ENCODE measurements around the gene PPID. TPM values are rescaled to one million over a fixed set of nuclear protein-coding genes. Genes with fewer than 3 reads are reported as not detected.
"Not testable (repeated sequence)": the region's sequence is repeated elsewhere in the genome, so short reads cannot be mapped to it uniquely, and the experiment has no call there.

Gene PPID
- total RNA-seq (2014; rRNA removed; shearing (Covaris generic)) = 39.7 and 41.6 TPM in 2 replicates

DNA sequence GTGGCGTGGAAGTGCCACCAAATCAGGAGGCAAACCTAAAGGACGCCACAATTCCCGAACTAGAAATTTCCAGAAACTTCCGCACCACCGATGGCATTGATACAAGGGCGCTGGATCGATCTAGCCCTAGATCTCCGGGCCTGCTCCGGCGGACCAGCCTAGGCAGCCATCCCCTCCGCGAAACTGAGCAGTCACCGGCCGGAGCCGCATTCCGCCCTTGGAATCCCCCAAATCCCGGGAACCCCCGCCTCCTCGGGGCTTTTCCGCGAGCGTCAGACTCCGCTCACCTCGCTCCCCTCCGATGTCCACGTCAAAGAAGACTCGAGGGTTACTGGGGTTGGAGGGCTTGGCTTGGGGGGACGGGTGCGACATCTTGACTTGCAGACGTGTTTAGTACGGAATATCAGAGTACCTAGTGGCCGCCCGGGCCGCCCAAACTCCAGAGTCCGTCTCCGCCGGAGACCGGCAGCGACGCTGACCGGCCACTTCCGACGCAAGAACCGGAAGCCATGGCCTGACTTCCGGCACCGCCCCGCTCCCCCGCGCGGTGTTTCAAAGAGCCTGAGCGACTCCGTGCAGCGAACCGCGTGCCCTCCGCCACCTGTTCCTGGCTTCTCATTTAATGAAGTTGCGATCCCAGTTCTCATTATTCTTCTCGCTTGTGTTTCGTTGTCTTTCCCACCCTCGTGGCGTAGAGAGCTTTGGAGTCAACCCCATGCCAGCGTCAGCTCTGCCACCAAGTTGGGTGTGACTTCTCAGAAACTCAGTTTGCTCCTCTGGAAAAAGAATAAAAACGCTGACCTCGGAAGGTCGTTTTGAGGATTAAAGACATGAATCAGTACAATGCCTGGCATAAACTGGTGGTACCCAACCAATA, at the start of gene PPID:
Gene PPID (minus strand): TSS at position 480 of the 877 bp plus-strand sequence. CDS start 108 bp downstream, at position 372.
- DNase-seq (ENCODE audit: low spot score) = peak; percentile 64

DNA sequence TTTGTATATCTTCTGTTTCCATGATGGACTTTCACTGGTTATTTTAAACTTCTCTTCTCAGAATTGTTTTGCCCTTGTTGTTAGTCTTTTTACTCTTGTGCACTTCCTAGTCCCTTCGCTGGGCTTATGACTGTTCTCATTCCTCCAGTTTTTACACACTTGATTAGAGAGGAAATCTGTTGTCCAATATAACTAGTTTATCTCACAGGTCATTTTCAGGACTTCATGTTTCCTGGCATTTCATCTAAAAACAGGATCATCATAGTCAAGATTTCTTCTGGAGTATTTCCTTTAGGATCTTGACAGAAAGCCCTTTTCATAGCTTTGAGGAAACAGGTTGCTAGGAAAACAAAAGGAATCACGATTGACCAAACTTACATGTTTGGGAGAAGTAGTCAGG, 48.6 kb upstream of the PPID start:
- no peak for DNase-seq (ENCODE audit: low spot score)

- no peak for DNase-seq (ENCODE audit: low spot score)
These were observed 47.5 kb upstream of the PPID start for GRCh38 chr4:158770671-158771070.

DNA sequence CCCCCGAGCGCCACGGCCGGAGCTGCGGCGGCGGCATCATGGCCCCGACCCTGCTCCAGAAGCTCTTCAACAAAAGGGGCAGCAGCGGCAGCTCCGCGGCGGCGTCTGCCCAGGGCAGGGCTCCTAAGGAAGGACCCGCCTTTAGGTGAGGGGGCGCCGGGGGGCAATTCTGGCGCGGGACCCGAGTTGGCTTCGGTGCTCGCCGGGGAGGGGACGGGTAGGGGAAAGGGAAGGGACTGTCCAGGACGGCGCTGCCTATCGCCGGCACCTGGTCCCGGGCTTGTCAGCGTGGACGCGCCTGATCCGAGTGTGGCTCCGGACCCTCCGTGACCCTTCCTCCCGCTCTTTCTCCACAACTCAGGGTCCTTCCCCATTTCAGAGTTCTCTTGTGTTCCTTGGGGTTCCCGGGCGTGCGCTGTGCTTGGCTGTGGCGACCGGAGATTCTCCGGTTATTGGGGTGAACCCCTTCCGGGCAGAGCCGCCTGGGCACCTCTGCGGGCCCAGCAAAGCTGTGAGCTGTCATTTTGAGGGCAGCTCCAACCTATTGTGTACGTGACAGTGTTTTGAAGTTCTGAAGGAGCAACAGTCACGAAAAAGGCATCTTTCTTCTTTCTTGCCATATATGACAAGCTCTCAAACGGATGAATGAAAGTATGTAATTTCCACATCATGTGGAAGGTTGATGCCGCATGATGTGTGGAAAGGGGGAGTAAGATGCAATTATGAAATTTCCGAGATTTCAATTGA, 46.2 kb upstream of the PPID start:
- DNase-seq (ENCODE audit: low spot score) = no peak

- peak; percentile 46 for DNase-seq (ENCODE audit: low spot score)
These were observed 45.5 kb upstream of the PPID start, which contains the start of gene FNIP2 for GRCh38 chr4:158768555-158769174. TSS of gene FNIP2 (plus strand) at chr4:158769026. CDS start at chr4:158769213, 187 bp downstream.

- no peak for DNase-seq (ENCODE audit: low spot score)
These were observed 44.3 kb upstream of the PPID start for GRCh38 chr4:158767451-158767850.

DNA sequence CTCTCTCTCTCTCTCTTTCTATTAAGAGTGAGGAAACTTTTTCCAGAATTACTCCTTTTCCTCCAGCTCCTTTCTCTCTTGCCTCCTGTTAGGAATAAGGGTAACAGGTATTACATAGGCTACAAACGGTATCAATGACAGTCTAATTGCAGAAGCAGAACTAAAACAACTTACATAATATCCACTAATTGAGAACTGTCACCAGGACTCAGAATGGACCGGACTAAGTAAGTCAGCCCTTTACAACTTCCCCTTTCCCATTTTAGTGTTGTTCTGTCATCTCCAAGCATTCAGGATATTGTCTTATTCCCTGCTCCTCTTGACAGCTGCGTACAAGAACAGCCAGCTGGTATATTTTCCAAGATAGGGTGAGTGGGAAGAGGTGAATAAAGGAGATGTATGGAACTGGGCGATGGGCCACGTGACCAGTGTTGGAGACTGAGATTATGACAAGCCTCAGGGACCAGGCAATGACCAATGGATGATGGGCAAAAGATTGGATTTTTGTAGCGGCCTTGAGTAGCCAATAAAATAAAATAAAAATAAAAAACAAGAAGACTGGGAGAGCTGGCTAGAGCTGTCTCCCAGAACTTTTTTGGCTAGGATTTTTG, 43.3 kb upstream of the PPID start:
- DNase-seq (ENCODE audit: low spot score) = no peak

- no peak for DNase-seq (ENCODE audit: low spot score)
These were observed 40.3 kb upstream of the PPID start for GRCh38 chr4:158763462-158763861.

GRCh38 chr4:158762553-158762952, 39.4 kb upstream of the PPID start:
- no peak for DNase-seq (ENCODE audit: low spot score)

DNA sequence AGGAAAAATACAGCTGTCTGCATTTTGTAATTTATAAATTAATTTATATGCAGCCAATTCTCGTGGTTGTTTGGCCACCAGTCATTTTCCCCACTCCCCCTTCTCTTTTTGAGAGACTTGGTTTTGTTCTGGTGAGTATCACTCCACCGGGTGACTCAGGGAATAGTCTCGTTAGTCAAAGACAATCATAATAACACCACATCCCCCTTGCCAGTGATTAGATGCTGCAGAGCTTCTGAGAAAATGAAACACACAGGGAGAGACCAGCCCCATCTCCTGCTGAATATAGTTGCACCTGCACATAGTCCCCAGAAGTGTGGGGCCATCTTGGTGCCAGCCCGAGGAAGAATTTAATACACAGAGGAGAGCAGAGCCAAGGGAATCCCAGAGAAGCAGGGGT, 37.7 kb upstream of the PPID start:
- no peak for DNase-seq (ENCODE audit: low spot score)

DNA sequence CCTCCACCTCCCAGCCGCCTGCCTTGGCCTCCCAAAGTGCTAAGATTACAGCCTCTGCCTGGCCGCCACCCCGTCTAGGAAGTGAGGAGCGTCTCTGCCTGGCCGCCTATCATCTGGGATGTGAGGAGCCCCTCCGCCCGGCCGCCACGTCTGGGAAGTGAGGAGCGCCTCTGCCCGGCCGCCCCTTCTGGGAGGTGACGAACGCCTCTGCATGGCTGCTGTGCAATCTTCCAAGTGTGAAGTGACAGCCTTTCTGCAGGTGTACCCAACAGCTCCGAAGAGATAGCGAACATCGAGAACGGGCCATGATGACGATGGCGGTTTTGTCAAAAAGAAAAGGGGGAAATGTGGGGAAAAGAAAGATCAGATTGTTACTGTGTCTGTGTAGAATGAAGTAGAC, 36.3 kb upstream of the PPID start:
- not testable (repeated sequence) for DNase-seq (ENCODE audit: low spot score)

DNA sequence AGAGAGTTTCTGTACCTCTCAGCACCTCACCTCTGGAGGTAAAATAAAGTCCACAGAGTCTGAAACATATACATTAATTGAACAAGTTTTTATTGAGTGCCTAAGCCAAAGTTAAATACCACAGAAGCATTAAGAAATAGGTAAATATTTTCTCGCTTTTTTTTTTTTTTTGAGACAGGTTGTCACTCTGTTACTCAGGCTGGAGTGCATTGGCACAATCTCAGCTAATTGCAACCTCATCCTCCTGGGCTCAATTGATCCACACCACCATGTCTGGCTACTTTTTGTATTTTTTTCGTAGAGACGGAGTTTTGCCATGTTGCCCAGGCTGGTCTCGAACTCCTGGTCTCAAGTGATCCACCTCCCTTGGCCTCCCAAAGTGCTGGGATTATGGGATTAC, 35.5 kb upstream of the PPID start:
- DNase-seq (ENCODE audit: low spot score) = no peak

DNA sequence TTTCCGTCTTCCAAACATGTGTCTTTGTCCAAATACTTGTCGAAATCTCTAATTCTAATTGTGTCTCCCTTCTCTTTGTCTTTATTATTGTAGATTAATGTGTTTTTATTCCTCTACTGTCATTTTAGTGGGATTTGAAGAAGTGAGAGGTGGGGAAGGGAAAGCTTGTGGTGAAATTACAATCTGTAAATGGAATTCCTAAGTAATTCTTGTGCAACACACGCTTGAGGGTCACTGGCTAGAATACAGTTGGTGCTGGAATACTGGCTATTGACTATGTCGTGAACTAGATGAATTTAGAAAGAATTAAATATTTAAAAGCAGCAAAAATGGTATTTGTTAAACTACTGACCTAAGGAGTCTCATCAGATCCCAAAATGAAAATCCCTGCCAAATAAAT, 34.9 kb upstream of the PPID start:
- no peak for DNase-seq (ENCODE audit: low spot score)

DNA sequence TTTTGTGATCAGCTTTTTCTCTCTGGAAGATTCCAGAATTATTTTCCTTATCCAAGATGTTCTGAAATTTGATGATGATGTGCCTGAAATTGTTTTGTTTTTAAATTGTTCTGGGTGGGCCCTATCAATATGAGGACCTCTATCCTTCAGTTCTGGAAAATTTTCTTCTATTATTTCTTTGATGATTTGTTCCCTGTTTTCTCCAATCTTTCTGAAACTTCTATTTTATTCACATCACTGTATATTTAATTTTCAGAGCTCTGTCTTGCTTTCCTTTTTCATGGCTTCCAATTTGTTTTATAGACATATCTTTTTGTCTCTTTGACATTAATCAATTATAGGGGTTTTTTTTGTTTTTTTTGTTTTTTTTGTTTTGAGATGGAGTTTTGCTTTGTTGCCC, 33.4 kb upstream of the PPID start:
- DNase-seq (ENCODE audit: low spot score) = no peak

- not testable (repeated sequence) for DNase-seq (ENCODE audit: low spot score)
These were observed 32.6 kb upstream of the PPID start for GRCh38 chr4:158755819-158756218.

DNA sequence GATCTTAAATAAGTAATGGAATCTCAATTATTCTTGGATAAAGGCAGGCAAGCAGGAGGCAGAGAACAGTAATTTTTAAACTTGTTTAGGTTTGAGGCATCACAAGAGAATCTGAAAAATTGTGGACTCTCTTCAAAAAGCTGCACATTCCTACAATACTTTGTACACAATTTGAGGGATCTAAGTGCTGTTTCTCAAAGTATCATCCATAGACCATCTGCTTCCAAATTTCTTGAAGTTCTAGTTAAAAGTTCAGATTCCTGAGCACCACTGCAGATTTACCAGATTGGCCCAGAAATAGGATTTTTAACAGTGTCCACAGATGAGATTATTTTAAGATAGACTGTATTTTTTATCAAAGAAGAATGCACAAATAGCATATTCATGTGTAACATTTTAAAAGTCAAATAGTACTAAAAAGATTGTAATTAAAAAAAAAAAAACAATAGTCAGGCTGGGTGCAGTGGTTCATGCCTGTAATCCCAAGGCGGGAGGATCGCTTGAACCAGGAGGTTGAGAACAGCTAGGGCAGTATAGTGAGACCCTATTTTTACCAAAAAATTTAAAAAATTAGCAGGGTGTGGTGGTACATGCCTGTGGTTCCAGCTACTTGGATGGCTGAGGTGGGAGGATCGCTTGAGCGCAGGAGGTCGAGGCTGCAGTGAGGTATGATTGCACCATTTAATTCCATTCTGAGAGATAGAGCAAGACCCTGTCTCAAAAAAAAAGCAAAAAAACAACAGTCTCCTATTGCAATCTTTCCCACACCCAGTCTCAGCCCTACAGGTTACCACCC, 31.4 kb upstream of the PPID start:
- no peak for DNase-seq (ENCODE audit: low spot score)

DNA sequence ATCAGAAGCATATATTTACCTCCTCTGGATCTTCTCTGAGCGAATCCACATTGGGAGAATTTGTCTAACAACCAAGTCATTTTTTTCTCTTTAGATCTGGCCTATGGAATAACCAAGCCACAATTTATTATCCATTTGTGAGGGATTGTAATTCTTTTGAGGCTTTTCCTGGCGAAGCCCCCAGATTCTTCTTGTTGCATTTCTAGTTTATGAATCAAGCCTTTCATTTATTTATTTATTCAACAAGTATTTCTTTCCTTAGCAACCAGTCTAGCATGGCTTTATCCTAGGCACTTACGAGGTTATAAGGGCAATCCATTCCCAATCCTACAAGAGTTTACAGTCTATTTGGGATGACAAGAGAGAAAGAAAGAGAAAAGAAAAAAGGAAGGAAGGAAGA, 27.2 kb upstream of the PPID start:
- no peak for DNase-seq (ENCODE audit: low spot score)

- not testable (repeated sequence) for DNase-seq (ENCODE audit: low spot score)
These were observed 23.3 kb upstream of the PPID start for GRCh38 chr4:158746537-158746936.

DNA sequence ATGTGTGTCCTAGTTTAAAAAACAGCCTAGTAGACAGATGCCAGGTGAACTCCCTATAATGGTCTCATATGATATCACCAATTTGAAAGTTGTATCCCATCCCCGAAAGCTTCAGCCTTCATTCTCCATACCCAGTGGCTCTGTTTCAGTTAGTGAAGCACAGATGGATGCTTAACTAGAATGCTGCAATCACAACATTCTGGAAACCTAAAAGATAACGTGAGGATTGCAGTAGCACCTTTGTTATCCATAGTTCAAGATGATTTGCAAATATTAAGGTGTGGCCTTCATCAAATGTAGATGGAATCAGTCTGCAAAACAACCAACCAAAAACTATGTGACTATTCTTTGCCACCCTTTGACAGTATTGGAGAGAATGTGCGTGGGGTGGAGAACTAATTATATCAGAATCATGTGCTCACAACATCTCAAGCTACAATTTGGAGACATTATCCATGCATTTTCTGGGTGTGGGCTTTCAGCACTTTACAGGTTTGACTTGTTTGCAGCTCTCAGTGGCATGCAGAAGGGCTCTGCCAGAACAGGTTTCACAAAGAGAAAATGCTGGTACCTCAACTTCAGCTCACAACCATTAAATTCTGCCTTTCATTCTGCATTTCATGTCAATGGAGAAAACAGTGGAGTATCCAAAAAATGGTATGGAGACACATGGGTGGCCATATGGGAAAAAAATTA, 18.3 kb upstream of the PPID start:
- no peak for DNase-seq (ENCODE audit: low spot score)

DNA sequence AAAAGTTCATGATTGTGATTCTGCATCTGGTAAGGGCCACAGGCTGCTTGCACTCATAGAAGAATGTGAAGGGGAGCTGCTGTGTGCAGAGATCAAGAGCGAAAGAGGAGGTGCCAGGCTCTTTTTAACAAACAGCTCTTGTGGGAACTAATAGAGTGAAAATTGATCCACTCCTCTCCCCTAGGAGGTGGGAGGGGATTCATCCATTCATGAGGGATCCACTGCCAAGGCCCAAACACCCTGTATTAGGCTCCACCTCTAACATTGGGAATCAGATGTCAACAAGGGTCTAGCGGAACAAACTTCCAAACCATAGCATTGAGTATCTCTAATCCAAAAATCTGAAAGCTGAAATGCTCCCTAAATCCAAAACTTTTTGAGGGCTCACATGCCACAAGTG, 16.4 kb upstream of the PPID start:
- no peak for DNase-seq (ENCODE audit: low spot score)

DNA sequence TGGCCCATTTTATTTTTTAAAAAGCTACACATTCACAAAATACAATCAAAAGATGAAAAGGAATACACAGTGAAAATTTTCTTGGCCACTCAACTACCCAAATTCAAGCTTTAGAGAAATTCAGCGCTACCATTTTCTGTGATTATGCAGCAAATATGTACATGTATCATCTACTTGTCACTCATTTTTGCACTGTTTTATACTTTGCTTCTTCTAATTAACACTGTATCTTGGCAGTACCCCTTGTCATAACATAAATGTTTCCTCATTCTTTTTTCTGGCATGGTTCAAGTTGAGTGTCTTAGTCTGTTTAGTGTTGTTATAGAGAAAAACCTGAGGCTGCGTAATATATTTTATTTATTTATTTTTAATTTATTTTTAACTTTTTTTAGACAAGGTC, 15.7 kb upstream of the PPID start:
- no peak for DNase-seq (ENCODE audit: low spot score)
